ENCODE data around the gene DLAT.
"Not testable (repeated sequence)": the region's sequence is repeated elsewhere in the genome, so short reads cannot be mapped to it uniquely, and the experiment has no call there.

DLAT gene

GRCh38 chr11:112005422-112006094, 19.6 kb upstream of the DLAT start:
- no peak for DNase-seq

DNA sequence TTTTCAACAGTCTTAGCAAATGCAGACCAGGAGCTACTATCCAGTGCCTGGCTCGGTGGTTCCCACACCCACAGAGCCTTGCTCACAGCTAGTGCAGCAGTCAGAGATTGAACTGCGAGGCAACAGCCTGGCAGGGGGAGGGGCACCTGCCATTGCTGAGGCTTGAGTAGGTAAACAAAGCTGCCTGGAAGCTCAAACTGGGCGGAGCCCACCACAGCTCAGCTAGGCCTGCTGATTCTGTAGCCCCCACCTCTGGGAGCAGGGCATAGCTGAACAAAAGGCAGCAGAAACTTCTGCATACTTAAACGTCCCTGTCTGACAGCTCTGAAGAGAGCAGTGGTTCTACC, 19.1 kb upstream of the DLAT start:
- DNase-seq: not testable (repeated sequence)

DNA sequence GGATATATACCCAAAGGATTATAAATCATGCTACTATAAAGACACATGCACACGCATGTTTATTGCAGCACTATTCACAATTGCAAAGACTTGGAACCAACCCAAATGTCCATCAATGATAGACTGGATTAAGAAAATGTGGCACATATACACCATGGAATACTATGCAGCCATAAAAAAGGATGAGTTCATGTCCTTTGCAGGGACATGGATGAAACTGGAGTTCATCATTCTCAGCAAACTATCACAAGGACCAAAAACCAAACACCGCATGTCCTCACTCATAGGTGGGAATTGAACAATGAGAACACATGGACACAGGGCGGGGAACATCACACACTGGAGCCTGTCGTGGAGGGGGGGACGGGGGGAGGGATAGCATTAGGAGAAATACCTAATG, 13.8 kb upstream of the DLAT start:
- not testable (repeated sequence) for DNase-seq

DNA sequence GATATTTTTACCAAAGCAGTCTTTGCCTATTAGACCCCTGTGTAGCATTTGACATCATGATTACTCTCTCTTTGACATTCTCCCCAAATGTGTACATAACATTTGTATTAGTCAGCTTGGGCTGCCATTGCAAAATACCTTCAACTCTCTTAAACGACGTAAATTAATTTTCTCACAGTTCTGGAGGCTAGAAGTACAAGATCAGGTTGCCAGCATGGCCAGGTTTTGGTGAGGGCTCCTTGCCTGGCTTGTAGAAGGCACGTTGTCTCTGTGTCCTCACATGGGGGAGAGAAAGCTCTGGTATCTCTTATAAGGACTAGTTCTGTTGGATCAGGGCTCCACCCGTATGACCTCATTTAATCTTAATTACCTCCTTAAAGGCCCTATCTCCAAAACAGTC, 12.3 kb upstream of the DLAT start:
- DNase-seq: no peak

DNA sequence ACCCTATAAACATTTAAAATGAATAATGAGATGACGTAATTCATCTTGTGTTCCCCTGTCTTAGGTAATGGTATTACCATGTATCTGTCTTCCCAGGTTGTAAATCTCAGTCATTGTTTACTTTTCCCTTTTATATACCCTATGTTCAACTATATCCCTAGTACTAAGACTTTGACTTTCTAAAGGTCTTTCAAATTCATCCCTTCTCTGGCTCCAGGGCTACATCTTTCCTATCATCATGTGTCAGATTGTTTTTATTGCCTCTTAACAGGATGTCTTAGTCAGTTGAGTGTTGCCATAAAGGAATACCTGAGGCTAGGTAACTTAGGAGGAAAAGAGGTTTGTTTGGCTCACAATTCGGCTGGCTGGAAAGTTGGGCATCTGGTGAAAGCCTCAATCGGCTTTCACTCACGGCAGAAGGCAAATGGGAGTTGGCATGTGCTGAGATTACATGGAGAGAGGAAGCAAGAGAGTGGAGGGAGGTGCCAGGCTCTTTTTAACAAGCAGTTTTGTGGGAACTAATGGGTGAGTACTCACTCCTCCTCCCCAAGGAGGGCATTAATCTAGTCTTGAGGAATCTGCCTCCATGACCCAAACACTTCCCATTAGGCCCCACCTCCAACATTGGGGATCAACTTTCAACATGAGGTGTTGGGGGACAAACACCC, 11.6 kb upstream of the DLAT start:
- DNase-seq: no peak

DNA sequence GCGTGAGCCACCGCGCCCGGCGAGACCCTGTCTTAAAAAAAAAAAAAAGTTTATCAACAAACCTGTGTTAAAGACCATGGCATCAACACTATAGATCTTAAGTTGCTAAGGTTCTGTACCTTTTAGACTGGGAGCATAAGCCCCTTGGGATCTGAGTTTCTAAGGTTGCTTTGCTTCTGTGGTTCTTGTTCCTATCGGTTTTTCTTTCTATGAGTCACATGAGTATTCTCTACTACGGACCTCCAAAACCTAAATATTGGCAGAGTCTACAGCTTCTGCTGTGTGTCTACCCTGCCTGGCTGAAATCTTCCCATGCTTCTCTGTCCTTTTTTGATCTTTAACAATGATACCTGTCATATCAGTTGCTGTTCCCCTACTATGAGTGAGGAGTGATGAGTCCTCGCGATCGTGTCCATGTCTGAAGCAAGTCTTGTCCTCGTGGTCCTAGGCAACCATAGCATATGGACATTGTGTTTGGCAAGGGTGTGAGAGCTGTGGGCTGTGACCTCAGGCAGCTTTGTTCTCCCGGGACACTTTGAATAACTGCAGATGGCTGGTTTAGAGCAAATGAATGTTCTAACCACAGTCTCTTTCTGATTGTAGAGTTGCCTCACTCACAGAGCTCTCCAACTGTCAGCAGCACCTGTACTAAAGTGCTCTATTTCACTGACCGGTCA, 9.0 kb upstream of the DLAT start:
- DNase-seq: no peak

DNA sequence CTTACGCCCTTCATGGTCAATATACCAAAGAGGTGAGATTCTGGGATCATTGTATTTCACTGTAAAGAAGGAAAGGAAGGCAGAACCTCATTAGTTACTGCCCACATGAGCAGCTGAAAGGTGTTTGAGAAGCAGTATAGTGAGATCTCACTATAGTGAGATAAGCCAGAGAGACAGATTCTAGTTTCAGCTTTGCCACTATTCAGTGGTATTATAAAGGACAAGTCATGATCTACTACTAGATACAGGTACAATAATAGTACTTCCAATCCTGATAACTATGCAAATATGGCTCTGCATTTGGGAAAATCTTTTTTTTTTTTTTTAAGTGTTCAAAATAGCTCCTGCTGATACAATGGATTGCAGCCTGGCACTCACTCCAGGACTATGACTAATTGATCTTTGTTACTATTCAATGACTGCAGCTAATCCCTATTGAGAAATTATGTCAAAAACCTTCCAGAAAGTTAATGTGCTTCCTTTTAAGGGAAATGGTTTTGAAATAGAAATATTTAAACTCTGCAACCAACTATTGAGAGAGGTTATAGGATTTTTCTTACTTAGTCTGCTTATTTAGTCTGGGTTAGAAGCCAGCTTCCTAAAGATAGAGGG, 8.3 kb upstream of the DLAT start:
- no peak for DNase-seq

DNA sequence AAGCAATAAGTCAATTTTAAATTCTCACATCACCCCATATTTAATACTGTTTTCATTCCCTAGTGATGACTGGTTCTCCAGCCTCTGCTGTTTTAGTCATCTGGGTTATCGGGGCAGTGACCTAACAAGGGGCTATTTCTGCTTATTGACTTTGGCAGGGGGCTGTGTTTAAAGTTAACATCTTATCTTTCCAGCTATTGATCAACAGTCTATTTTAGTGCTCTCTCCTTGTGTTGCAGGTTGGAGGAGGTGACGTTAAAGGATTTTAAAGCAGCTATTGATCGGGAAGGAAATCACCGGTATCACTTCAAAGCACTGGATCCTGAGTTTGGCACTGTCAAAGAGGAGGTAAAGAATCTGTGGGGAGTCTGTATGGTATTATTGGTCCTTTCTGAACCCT, 7.7 kb upstream of the DLAT start:
- DNase-seq: no peak

DNA sequence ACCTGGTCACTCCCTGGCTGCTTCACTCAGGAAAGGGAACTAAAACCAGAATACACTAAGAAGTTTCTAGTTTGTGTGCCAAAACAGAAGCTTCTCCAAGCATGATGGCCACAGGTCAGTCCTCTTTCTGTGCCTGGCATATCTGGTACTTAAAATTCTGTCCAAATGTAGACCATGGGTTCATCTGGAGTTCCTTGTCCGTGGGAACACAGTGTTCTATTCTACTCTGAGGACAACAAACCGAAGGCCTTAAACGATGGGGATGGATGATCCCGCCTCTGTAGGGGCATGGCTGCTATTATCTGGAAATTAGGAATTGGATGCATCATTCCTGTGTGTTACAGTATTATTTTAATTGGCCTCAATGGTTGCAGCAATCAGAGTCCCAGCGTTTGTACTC, 6.1 kb upstream of the DLAT start:
- DNase-seq: no peak

GRCh38 chr11:112023104-112023503, 2.1 kb upstream of the DLAT start:
- no peak for DNase-seq

DNA sequence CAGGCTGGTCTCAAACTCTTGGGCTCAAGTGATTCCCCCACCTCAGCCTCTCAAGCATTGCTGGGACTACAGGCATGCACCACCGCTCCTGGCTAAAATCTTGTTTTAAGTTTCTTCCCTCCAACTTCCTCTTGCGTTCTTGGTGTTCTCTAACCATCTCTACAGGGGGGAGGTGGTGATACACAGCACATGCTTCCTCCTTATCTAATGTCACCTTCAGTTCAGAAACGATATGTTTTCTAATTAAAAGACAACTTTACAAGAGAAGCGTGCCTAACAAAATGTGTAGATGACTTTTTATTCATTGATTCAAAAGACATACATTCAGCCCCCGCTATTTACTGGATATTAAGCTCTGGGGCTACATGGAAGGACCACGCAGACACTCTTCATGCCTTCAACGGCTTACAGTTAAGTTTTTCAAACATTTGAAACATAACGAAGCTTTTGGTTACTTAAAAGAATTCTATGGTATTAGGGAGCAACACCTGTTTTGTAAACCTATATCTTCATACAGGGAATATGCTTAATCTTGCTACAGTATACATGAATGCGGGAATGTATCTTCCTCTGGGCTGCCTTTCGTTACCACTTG, 933 bp upstream of the DLAT start:
- no peak for DNase-seq

DNA sequence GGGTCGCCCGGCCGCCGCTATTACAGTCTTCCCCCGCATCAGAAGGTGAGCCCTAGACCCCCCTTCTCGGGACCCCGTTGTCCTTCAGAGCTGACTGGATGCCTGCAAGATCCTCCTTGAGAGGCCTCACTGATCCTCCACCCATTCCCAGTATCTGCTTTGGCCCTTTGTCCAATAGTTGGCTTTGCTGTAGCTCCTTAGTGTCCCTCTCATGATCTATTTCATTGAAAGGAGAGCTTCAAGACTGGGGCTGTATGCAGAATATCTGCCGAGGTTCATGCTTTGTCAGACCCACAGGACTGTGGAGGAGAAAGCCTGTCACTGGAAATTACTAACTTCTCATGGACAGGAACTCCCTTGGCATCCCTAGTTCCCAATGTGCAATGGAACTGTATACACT, 499 bp downstream of the DLAT start:
- DNase-seq: no peak

- not testable (repeated sequence) for DNase-seq
Measured at GRCh38 chr11:112026784-112027410, 1.7 kb downstream of the DLAT start.

GRCh38 chr11:112029460-112029859, 4.3 kb downstream of the DLAT start:
- DNase-seq: no peak

GRCh38 chr11:112033902-112034301, 8.7 kb downstream of the DLAT start:
- DNase-seq: no peak

GRCh38 chr11:112037527-112037926, 12.3 kb downstream of the DLAT start:
- DNase-seq: no peak

- DNase-seq: no peak
Measured at GRCh38 chr11:112042161-112042960, 17.2 kb downstream of the DLAT start.

GRCh38 chr11:112042961-112043304, 17.7 kb downstream of the DLAT start:
- no peak for DNase-seq

DNA sequence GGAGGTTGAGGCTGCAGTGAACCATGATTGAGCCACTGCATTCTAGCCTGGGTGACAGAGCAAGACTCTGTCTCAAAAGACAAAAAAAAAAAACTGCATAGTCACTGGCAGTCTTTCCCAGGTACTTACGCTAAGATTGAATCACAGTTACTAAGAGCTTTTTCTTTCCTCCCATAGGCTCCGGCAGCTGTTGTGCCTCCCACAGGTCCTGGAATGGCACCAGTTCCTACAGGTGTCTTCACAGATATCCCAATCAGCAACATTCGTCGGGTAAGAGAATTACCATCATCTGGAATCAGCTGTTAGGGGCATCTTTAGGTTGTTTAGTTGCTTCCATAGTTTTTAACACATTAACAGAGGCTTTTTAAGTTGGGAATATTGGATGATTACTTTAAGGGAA, 19.8 kb downstream of the DLAT start:
- DNase-seq: no peak

DNA sequence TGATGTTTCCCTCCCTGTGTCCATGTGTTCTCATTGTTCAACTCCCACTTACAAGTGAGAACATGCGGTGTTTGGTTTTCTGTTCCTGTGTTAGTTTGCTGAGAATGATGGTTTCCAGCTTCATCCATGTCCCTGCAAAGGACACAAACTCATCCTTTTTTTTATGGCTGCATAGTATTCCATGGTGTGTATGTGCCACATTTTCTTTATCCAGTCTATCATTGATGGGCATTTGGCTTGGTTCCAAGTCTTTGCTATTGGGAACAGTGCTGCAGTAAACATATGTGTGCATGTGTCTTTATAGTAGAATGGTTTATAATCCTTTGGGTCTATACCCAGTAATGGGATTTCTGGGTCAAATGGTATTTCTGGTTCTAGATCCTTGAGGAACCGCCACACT, 21.4 kb downstream of the DLAT start:
- DNase-seq: not testable (repeated sequence)

- DNase-seq: not testable (repeated sequence)
Measured at GRCh38 chr11:112048256-112048655, 23.0 kb downstream of the DLAT start.

- no peak for DNase-seq
Measured at GRCh38 chr11:112049777-112050176, 24.6 kb downstream of the DLAT start.

Data from retina (tissue), 1 donor.